GM23248 (cell line): ENCODE measurements around the gene EPHA2. TPM values are rescaled to one million over a fixed set of nuclear protein-coding genes. Genes with fewer than 3 reads are reported as not detected.

Source experiments
- DNase-seq: peaks from one replicate; pipeline ENCODE4 v3.0.0-alpha.2; 2015
- H2AFZ ChIP-seq: fragments of 200-600 bp; sonication (generic); 2 replicates; pipeline ENCODE4 v1.6.1; 2016; ENCODE audit warnings: antibody characterized with exemption
- H3F3A ChIP-seq: fragments of 200-600 bp; sonication (generic); 2 replicates; pipeline ENCODE4 v1.6.1; 2016; ENCODE audit warnings: mild to moderate bottlenecking, antibody characterized with exemption, mixed run types; ENCODE audit not compliant: insufficient read depth
- H3K27ac ChIP-seq: fragments of 200-600 bp; sonication (generic); 2 replicates; pipeline ENCODE4 v1.5.1; 2016; ENCODE audit warnings: mild to moderate bottlenecking
- H3K27me3 ChIP-seq: fragments of 200-600 bp; sonication (generic); replicated peaks from 2 replicates; pipeline ENCODE4 v1.6.1; 2016; ENCODE audit warnings: mild to moderate bottlenecking; ENCODE audit not compliant: insufficient read depth
- H3K36me3 ChIP-seq: fragments of 200-600 bp; sonication (generic); 2 replicates; pipeline ENCODE4 v1.6.1; 2016; ENCODE audit warnings: low read depth, mild to moderate bottlenecking
- H3K4me1 ChIP-seq: fragments of 200-600 bp; sonication (generic); 2 replicates; pipeline ENCODE4 v1.6.1; 2016; ENCODE audit warnings: mild to moderate bottlenecking; ENCODE audit not compliant: insufficient read depth
- H3K4me2 ChIP-seq: fragments of 200-600 bp; sonication (generic); one replicate; pipeline ENCODE4 v1.6.1; 2016; ENCODE audit warnings: mild to moderate bottlenecking; ENCODE audit not compliant: unreplicated experiment
- H3K4me3 ChIP-seq: fragments of 200-600 bp; sonication (generic); 2 replicates; pipeline ENCODE4 v1.5.1; 2016; ENCODE audit warnings: mild to moderate bottlenecking
- H3K79me2 ChIP-seq: fragments of 200-600 bp; sonication (generic); 2 replicates; pipeline ENCODE4 v1.6.1; 2016; ENCODE audit warnings: mild to moderate bottlenecking; ENCODE audit not compliant: insufficient read depth
- H3K9ac ChIP-seq: fragments of 200-600 bp; sonication (generic); 2 replicates; pipeline ENCODE4 v1.6.1; 2016; ENCODE audit warnings: mild to moderate bottlenecking
- H3K9me2 ChIP-seq: fragments of 200-600 bp; sonication (generic); 2 replicates; pipeline ENCODE4 v1.6.1; 2016; ENCODE audit warnings: mixed run types, mild to moderate bottlenecking, moderate library complexity; ENCODE audit not compliant: insufficient read depth
- H3K9me3 ChIP-seq: fragments of 200-600 bp; sonication (generic); one replicate; pipeline ENCODE4 v1.6.1; 2017; ENCODE audit warnings: low read depth
- H4K20me1 ChIP-seq: fragments of 200-600 bp; sonication (generic); 2 replicates; pipeline ENCODE4 v1.6.0; 2016; ENCODE audit not compliant: insufficient read depth
- EZH2 ChIP-seq: fragments of 200-600 bp; sonication (generic); IDR thresholded peaks from 2 replicates; pipeline ENCODE4 v1.6.1; 2018; ENCODE audit warnings: antibody characterized with exemption, mild to moderate bottlenecking; ENCODE audit not compliant: insufficient read depth, poor library complexity, severe bottlenecking
- EZH2phosphoT487 ChIP-seq: fragments of 200-600 bp; sonication (generic); IDR thresholded peaks from 2 replicates; pipeline ENCODE4 v1.6.1; 2018; ENCODE audit warnings: antibody characterized with exemption, moderate library complexity, mild to moderate bottlenecking, low read depth; ENCODE audit not compliant: insufficient read depth
- WGBS, 2 experiments: methylation state at CpG; one replicate each; pipeline ENCODE4 v1.1.6; 2015 to 2017; ENCODE audit warnings: low lambda C conversion rate in 2 of 2, low coverage in 1 of 2; ENCODE audit errors: missing lambda C conversion rate in 2 of 2; 5-methylcytosine and 5-hydroxymethylcytosine counted together
- in situ Hi-C: fragments of 300-500 bp; cut with MboI; formaldehyde crosslinking; loops from 2 replicates; pipeline ENCODE4 v1.15.0; 2020
- polyA plus RNA-seq: library from polyadenylated mRNA; unstranded; fragments of >200 nt; fragmentation: Nextera tagmentation; extraction: Ambion mirVana; gene quantifications from 2 replicates; pipeline ENCODE4 v1.2.1, GENCODE V29; 2016
- total RNA-seq: library from RNA; depleted of rRNA; stranded (reverse); fragments of >200 nt; shearing (Covaris generic); gene quantifications from 2 replicates; pipeline ENCODE4 v1.2.3, GENCODE V29; 2014

EPHA2 gene
- total and polyA plus RNA-seq, 2 experiments from 2014 or later: 8.8 to 21.7 TPM

DNA sequence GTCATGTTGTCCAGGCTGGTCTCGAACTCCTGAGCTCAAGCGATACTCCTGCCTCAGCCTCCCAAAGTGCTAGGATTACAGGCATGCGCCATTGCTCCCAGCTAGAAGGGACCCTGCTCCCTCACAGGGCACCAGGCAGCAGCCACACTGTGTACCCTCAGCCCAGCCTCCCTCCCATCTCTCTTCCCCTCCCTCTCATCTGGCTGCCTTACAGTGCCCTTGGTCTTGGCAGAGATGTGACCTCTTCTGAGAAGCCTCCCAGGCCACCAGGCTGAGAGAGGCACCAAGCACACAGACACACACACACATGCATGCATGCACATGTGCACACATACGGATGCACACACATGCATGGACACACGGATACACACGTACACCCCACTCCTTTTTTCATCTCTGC lies 25.0 kb downstream of the EPHA2 start:
- Histone ChIP-seq H3K79me2 (no peaks in the 10 kb centered on the region), H3K36me3 (peaks cover 35% of the 10 kb centered on the region)

DNA sequence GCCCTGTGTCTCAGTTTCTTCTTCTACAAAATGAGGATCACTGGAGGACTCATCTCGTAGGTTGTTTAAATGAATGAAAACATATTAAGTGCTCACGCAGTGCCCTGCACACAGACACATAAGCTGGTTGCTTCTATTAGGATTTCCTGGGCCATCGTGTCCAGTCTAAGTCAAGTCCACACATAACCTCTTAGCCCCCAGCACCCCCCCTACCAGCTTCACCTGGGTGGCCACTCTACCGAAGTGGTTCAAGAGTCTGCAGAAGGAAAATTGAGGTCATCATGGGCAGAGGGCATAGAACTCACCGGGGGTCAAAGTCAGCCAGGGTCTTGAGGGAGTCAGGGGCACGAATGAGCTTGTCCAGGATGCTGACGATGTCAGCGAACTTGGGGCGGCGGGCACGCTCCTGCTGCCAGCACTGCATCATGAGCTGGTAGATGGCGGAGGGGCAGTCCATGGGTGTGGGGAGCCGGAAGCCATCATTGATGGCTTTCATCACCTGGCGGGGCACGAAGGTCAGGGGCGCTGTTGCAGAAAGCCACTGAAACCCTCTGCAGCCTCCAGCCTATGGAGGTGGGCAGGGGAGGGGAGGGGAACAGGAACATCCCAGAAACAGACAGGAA lies 25.8 kb downstream of the EPHA2 start:
- Histone ChIP-seq H3K9me3 (no peaks in the 10 kb centered on the region), H3K79me2 (no peaks in the 10 kb centered on the region), H2AFZ (no peak overlapping the region), H3K9ac (no peak overlapping the region), H3F3A (no peaks in the 10 kb centered on the region), H3K4me2 (no peak overlapping the region), H3K9me2 (no peaks in the 10 kb centered on the region), H3K27ac (no peak overlapping the region), H3K4me1 (no peaks in the 10 kb centered on the region), H4K20me1 (no peaks in the 10 kb centered on the region), H3K4me3 (no peak overlapping the region), H3K36me3 (peaks cover 38% of the 10 kb centered on the region), H3K27me3 (no peaks in the 10 kb centered on the region)
- in situ Hi-C loops: no loop called here
- WGBS, 2 experiments: 93% methylated on average over 16 of the region's 16 CpGs
- TF ChIP-seq EZH2 (no peak), EZH2phosphoT487 (no peak)
- DNase-seq: no peak

More for the DNA sequence above, 25.0 kb downstream of the EPHA2 start:
- TF ChIP-seq EZH2phosphoT487 (no peak), EZH2 (no peak)
- no peak overlapping the region for H3K4me2 ChIP-seq
- H3F3A ChIP-seq: no peaks in the 10 kb centered on the region
- H3K4me3 ChIP-seq: no peak overlapping the region
- in situ Hi-C loops: no loop called here
- no peak overlapping the region for H2AFZ ChIP-seq
- H3K9me2 ChIP-seq: no peaks in the 10 kb centered on the region
- H3K9me3 ChIP-seq: no peaks in the 10 kb centered on the region
- H3K9ac ChIP-seq: no peak overlapping the region
- H3K27ac ChIP-seq: no peak overlapping the region
- WGBS, 2 experiments: 98% methylated on average over 6 of the region's 6 CpGs
- DNase-seq: no peak
- H3K27me3 ChIP-seq: no peaks in the 10 kb centered on the region
- H4K20me1 ChIP-seq: no peaks in the 10 kb centered on the region
- no peaks in the 10 kb centered on the region for H3K4me1 ChIP-seq

DNA sequence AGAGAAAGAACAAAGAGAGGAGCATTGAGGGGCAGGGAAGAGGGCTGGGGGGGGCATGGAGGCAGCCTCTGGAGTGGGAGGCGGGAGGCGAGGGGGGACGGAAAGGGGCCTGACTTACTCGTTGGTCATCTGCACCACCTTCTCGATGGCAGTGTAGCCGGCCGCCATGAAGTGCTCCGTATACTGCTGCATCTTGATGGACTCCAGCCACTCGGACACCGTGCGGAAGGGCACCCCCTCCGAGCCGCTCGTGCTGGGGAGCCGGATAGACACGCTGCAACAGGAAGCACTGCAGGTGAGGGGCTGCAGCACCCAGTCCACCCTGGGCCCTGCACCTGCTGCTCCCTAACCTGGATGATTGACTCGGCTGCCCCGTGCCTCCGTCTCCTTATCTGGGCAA lies 26.6 kb downstream of the EPHA2 start:
- no peaks in the 10 kb centered on the region for H3K4me1 ChIP-seq
- H3K36me3 ChIP-seq: peaks cover 38% of the 10 kb centered on the region
- H2AFZ ChIP-seq: no peak overlapping the region
- no peaks in the 10 kb centered on the region for H3K79me2 ChIP-seq
- no peaks in the 10 kb centered on the region for H3K27me3 ChIP-seq
- H3K9me2 ChIP-seq: no peaks in the 10 kb centered on the region
- 98 to 100% methylated on average over 9 to 19 of the region's 19 CpGs for WGBS, 2 experiments
- H3K4me2 ChIP-seq: no peak overlapping the region
- no peak overlapping the region for H3K4me3 ChIP-seq
- H3K9me3 ChIP-seq: no peaks in the 10 kb centered on the region
- no peak for DNase-seq
- in situ Hi-C loops: no loop called here
- 0 out of 2 replicates have a peak, but pooled peaks cover 5% of the 10 kb centered on the region for H3F3A ChIP-seq
- H4K20me1 ChIP-seq: no peaks in the 10 kb centered on the region
- no peak overlapping the region for H3K9ac ChIP-seq
- no peak overlapping the region for H3K27ac ChIP-seq
- TF ChIP-seq EZH2 (no peak), EZH2phosphoT487 (no peak)

DNA sequence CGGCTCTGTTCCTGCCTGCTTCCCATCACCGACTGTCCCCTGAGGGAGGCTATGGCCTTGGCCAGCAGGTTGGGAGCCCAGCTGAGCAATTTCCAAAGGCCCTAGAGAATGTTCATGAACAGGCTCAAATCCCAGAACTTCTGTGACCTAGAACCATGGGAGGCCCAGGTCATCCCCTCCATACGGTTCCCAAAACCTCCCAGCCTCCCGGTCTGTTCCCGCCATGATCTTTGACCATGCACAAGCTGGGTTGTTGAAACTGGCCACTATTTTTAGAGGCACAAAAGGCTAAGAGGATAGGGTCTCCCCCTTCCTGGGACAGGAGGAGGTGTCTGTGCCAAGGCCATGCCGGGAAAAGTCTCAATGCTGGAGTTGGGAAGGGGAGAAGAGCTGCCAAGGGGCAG lies 27.5 kb downstream of the EPHA2 start:
- no peak for DNase-seq
- H3K27ac ChIP-seq: no peak overlapping the region
- no peak overlapping the region for H3K9ac ChIP-seq
- H3K27me3 ChIP-seq: no peaks in the 10 kb centered on the region
- no peak overlapping the region for H3K4me3 ChIP-seq
- H3K9me3 ChIP-seq: no peaks in the 10 kb centered on the region
- H4K20me1 ChIP-seq: no peaks in the 10 kb centered on the region
- peaks cover 10% of the 10 kb centered on the region; the same call in 1 of the 2 replicates for H3F3A ChIP-seq
- no peaks in the 10 kb centered on the region for H3K9me2 ChIP-seq
- H3K4me1 ChIP-seq: 0 out of 2 replicates have a peak, but pooled peaks cover under 1% of the 10 kb centered on the region
- in situ Hi-C loops: no loop called here
- H2AFZ ChIP-seq: no peak overlapping the region
- H3K4me2 ChIP-seq: no peak overlapping the region
- no peaks in the 10 kb centered on the region for H3K79me2 ChIP-seq
- TF ChIP-seq EZH2phosphoT487 (no peak), EZH2 (no peak)
- peaks cover 43% of the 10 kb centered on the region for H3K36me3 ChIP-seq
- 76 to 82% methylated on average over 6 of the region's 6 CpGs for WGBS, 2 experiments
